GM21786 (cell line): ENCODE measurements around the gene AP4M1.

Experiments
- ATAC-seq: cut with Tn5 transposase; IDR thresholded peaks from one replicate; pipeline ENCODE4 v1.9.1; 2021; ENCODE audit not compliant: unreplicated experiment

AP4M1 gene

GRCh38 chr7:100107125-100107737, 5.8 kb downstream of the AP4M1 start:
- ATAC-seq = no peak

- no peak for ATAC-seq
Measured at GRCh38 chr7:100107890-100108289, 6.4 kb downstream of the AP4M1 start.

GRCh38 chr7:100109521-100110163, 8.2 kb downstream of the AP4M1 start:
- ATAC-seq = no peak

- ATAC-seq = no peak
Measured at GRCh38 chr7:100111156-100111555, 9.7 kb downstream of the AP4M1 start.

- no peak for ATAC-seq
Measured at GRCh38 chr7:100111914-100112313, 10.5 kb downstream of the AP4M1 start.

- no peak for ATAC-seq
Measured at GRCh38 chr7:100115026-100115425, 13.6 kb downstream of the AP4M1 start.

GRCh38 chr7:100118388-100119071, 17.1 kb downstream of the AP4M1 start:
- ATAC-seq = no peak

- ATAC-seq = peak; percentile 69
Measured at GRCh38 chr7:100119072-100119969, 17.9 kb downstream of the AP4M1 start, which contains the start of the genes CNPY4 and TAF6. TSS of gene CNPY4 (plus strand) at chr7:100119634. CDS start at chr7:100119745, 111 bp downstream. TSS of gene TAF6 (minus strand) at chr7:100119358. CDS start at chr7:100114209, 5,149 bp downstream.

- ATAC-seq = peak; percentile 30
Measured at GRCh38 chr7:100119970-100120732, 18.7 kb downstream of the AP4M1 start.

GRCh38 chr7:100120733-100121036, 19.2 kb downstream of the AP4M1 start:
- no peak for ATAC-seq

GRCh38 chr7:100122067-100122466, 20.6 kb downstream of the AP4M1 start:
- no peak for ATAC-seq

GRCh38 chr7:100122568-100122967, 21.1 kb downstream of the AP4M1 start:
- no peak for ATAC-seq

- no peak for ATAC-seq
Measured at GRCh38 chr7:100124301-100125230, 23.1 kb downstream of the AP4M1 start.

- ATAC-seq = peak; percentile 20
Measured at GRCh38 chr7:100126239-100126930, 24.9 kb downstream of the AP4M1 start.

GRCh38 chr7:100126931-100127865, 25.8 kb downstream of the AP4M1 start, which contains the start of gene MBLAC1:
TSS of gene MBLAC1 (plus strand) at chr7:100126967. CDS start at chr7:100127396, 429 bp downstream.
- peak; percentile 56 for ATAC-seq

- ATAC-seq = no peak
Measured at GRCh38 chr7:100127866-100128636, 26.6 kb downstream of the AP4M1 start.

- no peak for ATAC-seq
Measured at GRCh38 chr7:100128637-100128963, 27.2 kb downstream of the AP4M1 start.
